VCaP (cell line): Measurements from ENCODE around the gene SPRR3.

Experiments used
- H3K27ac ChIP-seq: fragments of 450-650 bp; 2 replicates; pipeline ENCODE4 v1.5.1; 2017
- TF ChIP-seq, protein P1 (sequence below): fragments of 450-650 bp; conservative IDR thresholded peaks from 2 replicates; pipeline ENCODE4 v1.5.1; 2017; ENCODE audit warnings: mild to moderate bottlenecking, moderate library complexity

SPRR3 gene

DNA sequence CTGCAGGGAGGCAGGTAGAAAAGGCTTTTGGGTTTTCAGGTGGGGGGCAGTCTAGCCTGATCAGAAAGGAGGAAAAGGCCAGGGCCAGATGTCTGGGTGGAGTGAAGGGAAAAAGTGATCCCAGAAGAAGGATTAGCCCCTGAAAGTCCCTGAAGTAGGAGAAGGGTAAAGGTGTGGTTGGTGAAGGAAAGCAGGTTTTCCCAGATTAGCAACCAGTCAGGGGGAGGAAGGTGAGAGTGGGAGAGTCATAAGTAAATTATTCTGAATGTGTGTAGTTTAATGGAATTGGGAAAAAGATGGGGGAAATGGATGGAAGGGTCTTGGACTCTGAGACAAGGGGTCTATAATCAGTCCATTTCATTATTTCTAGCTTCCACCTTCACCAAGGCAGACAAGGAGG lies 18.3 kb upstream of the SPRR3 start:
- TF ChIP-seq, protein P1, sequence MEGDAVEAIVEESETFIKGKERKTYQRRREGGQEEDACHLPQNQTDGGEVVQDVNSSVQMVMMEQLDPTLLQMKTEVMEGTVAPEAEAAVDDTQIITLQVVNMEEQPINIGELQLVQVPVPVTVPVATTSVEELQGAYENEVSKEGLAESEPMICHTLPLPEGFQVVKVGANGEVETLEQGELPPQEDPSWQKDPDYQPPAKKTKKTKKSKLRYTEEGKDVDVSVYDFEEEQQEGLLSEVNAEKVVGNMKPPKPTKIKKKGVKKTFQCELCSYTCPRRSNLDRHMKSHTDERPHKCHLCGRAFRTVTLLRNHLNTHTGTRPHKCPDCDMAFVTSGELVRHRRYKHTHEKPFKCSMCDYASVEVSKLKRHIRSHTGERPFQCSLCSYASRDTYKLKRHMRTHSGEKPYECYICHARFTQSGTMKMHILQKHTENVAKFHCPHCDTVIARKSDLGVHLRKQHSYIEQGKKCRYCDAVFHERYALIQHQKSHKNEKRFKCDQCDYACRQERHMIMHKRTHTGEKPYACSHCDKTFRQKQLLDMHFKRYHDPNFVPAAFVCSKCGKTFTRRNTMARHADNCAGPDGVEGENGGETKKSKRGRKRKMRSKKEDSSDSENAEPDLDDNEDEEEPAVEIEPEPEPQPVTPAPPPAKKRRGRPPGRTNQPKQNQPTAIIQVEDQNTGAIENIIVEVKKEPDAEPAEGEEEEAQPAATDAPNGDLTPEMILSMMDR: no peak
- no peak overlapping the region for H3K27ac ChIP-seq

DNA sequence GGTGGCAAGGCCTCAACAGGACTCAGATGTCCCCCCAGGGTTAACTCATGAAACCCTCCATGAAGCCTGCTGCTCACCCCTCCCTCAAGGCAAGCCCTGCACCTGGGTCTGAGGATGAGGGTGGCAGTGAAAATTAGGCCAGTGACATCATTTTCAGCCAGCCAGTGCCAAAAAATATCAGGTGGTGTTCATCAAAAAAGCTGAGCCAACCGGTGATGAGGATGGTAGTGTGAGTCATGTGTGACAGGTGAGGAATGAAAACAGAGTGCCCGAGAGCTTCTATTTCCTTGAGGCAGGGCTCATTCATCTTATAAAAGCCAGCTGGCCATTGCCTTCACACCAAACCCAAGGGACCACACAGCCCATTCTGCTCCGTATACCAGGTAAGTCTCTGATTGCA lies 17.8 kb upstream of the SPRR3 start, which contains the start of gene SPRR1A:
TSS of gene SPRR1A (plus strand) at position 339 of the 400 bp plus-strand sequence. CDS start 1,150 bp downstream, outside the sequence.
- TF ChIP-seq, protein P1: no peak

DNA sequence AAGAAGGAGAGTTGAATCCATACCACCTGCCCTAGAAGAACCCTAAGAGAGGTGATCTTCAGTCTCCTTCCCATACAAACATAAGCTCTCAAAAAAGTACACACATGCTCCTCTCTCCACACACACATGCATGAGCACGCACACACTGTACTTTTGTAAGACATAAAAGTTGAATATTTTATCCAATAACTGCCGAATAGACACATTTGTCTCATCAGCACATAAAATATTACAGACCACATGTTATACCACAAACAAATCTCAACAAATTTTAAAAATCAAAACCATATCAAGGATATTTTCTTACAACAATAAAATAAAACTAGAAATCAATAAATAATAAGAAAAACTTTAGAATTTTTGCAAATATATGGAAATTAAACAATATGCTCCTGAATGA lies 15.0 kb upstream of the SPRR3 start:
- TF ChIP-seq, protein P1: no peak
- H3K27ac ChIP-seq: no peak overlapping the region

More for the DNA sequence above, 17.8 kb upstream of the SPRR3 start, which contains the start of gene SPRR1A:
- H3K27ac ChIP-seq: no peak within 1 kb of the TSS

DNA sequence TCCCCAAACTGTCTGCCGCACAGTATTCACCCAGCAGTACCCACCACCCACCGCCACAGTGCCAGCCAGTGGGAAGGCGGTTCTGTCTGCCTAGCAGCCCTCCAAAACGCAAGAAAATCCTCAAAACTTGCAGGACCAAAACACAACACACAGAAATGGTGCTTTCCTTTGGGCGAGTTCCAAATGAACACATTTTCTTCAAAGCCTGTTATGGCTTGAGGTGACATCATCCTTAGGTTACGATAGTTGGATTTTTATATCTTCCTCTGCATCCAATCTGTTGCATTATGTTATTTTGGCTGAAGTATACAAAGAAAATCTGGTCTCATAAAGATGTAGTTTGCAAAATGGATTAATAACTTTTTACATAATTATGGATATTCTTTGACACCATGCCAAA lies 8.4 kb upstream of the SPRR3 start:
- no peak overlapping the region for H3K27ac ChIP-seq

DNA sequence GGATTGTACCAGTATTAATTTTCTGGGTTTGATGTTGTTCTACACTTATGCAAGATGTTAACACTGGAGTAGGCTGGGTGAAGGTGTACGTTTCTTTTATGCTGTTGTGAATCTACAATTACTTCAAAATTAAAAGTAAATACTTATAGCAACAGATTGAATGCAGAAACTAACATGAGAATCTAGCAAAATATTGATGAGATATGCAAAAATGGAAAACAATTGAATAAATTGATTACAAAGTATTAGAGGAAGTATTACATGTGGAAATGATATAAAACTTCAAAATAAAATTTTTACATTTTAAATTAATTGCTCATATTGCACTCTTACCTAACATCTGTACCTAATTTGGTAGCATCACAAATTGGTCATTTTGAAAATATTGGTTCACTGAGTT lies 5.7 kb upstream of the SPRR3 start:
- TF ChIP-seq, protein P1: no peak
- H3K27ac ChIP-seq: no peak overlapping the region

More for the DNA sequence above, 8.4 kb upstream of the SPRR3 start:
- TF ChIP-seq, protein P1: no peak

DNA sequence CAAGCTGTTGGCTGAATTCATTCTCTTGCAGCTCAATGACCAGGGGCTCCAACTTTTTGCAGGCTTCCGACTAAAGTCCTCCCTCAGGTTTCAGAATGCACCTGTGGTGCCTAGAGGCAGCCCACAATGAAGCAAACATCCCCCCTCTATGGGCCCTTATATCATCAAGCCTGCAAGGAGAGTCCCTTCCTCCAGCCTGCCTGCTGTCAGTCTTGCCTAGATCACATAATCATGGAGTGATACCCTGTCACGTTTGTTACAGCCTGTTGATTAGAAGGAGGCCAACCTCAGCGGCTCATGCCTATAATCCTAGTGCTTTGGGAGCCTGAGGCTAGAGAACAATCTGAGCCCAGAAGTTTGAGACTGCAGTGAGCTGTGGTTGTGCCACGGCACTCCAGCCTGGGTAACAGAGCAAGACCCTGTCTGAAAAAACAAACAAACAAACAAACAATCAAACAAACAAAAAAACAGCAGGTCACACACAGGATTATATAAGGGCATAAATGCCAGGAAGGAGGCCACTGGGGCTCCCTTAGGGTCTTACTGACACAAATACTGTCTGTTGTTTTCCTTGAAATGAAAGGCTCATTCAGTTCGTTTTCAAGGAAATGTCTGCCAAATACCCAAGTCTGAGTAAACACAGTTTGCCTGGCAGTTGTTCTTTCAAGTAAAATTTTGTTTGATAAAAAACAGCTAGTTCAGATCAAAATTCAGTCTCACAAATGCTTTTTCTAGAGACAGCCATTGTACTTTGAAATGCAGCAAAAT lies 4.7 kb upstream of the SPRR3 start:
- TF ChIP-seq, protein P1: no peak
- H3K27ac ChIP-seq: peak overlapping the region; percentile 26; the same call in 1 of the 2 replicates

DNA sequence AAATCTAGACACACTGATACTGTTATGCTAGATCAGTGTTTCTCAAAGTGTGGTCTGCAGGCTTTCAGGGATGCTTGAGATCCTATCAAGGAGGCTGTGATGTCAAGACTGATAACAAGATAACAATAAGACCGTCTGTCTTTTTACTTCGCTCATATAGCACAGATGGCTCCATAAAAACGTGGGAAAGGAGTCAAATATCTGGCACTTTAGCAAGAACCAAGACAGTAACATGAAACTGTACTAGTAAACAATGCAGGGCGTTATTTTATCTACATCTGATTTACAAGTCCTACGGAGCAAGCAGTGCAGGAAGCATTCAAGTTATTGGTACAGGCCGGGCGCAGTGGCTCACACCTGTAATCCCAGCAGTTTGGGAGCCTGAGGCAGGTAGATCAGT lies 3.6 kb upstream of the SPRR3 start:
- H3K27ac ChIP-seq: peak overlapping the region; percentile 26; the same call in 1 of the 2 replicates
- TF ChIP-seq, protein P1: no peak
